ENCODE measurements around the gene DSCAM. TPM values are rescaled to one million over a fixed set of nuclear protein-coding genes. Genes with fewer than 3 reads are reported as not detected.

Gene DSCAM
- total RNA-seq, 1 donor from 2014 or later, result 0.20 TPM

DNA sequence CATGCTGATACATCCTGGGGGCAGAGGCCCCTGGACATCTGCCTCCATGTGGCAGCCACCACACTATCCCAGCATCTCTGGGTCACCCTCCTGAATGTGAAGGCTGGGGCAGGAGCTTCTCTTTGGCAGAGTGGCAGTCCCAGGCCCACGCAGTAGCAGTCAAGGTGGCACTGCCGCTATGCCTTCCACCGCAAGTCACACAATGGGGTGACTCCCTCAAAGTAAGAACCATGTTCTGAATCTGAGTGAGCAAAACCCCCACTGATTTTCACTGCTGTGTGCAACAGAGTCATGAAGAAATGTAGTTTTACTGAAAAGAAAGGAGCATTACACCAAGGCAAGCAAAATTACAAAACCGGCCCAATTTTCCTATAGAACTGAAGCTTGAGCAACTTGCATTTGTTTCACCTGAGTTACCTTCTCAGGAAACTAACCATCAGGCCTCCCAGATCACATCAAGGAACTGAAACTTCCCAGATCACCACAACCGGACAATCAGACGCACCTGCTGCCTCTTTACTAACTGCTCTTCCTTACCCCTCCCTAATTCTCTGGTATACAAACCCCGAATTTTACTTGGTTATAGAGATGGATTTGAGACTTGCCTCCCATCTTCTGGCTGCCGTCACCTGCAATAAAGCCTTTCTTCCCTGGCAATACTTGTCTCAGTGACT, 877.1 kb downstream of the DSCAM start:
- DNase-seq, result no peak

DNA sequence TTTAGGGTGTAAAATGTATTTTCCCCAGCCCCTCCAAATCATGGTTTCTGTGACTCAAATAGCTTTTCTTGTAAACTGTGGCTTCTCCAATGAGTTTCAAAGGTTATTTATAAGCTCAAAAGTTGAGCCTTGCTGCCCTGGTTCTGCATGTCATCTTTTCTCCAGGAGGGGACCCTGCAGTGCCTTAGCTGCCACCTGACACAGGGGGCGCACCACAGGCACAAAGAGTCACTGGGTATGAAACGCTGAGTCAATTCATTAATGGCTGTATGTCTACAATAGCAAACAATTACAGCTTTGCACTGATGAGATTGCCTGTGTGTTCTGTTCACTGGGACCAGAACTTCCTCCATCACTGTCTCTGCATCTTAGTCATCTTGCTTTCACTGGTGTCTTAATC, 878.9 kb downstream of the DSCAM start:
- DNase-seq, result no peak

DNA sequence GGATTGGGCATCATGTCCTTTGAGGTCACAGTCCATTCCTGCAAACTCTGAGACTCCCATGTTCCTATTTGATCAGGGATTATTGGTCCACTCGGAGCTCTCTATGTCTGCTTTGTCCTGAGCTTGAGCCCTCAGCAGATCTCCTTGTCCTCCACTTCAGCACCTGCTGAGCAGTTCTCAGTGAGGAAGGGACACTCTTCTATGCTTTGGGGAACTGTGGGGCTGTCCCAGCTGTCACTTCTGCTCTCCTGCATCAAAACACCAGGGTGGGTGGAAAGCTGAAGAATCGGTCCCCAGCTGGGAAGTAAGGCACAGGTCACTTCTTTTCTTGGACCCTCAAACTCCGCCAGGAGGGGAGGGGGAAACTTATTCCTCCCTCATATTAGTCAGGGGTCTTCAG, 880.2 kb downstream of the DSCAM start:
- no peak for DNase-seq

DNA sequence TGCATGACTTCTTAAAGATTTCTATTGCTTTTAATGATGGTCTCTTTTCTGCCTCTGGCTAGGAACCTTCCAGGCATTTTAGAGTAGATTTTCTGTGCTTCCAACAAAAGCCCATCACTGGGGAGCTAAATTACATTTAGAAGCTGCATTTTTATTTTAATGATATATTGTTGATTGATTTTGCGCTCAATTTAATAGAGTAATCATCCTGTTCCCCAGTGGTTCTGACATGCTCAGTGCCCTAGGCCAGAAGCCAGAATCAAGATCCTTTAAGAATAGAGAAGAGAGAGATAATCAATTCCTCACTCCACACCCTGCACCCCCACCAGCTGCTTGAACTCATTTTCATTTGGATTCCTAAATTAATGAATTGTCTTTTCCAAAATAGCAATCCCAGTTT, 881.9 kb downstream of the DSCAM start:
- no peak for DNase-seq

DNA sequence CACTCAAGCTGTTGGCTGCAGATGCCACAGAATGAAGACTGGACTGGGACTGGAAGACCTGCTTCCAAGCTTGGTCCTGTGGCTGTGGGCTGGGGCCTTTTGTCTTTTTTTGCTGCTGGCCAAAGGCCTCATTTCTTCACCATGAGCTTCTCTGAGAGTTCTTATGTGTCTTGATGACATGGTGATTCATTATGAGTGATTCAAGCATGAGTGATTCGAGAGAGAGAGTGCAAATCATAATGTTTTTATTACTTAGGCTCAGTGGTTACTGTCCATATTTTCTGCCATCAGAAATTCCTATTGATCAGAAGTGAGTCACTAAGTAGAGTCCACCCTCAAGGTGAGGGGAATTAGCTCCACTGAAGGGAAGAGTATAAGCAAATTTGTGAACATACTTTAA, 885.7 kb downstream of the DSCAM start:
- no peak for DNase-seq

Small RNA genes within 50 kb of the gene (small RNA-seq; reads per million reads assigned to genes)
- gene MIR4760 (ENCODE audit: low replicate concordance) (not detected), gene RF00432 (ENCODE audit: low replicate concordance) (not detected)
